Transverse colon (tissue), 4 donors: ENCODE data around the gene SESTD1. TPM values are rescaled to one million over a fixed set of nuclear protein-coding genes. Genes with fewer than 3 reads are reported as not detected.
"Not testable (repeated sequence)": the region's sequence is repeated elsewhere in the genome, so short reads cannot be mapped to it uniquely, and the experiment has no call there.

ENCODE experiments used
- DNase-seq: peaks from one replicate; pipeline ENCODE4 v3.0.0-alpha.2; 2019
- H3K27ac ChIP-seq, 4 donors: fragments of 200-600 bp; sonication (generic); 2 replicates each; pipeline ENCODE4 v1.5.1; 2016 to 2018; ENCODE audit warnings: inconsistent platforms in 4 of 4
- H3K27me3 ChIP-seq: fragments of 200-600 bp; sonication (generic); 2 replicates; pipeline ENCODE4 v1.5.1; 2017; ENCODE audit warnings: inconsistent platforms
- H3K36me3 ChIP-seq, 4 donors: fragments of 200-600 bp; sonication (generic); 2 replicates each; pipeline ENCODE4 v1.5.1; 2017 to 2019; ENCODE audit warnings: inconsistent platforms in 4 of 4
- H3K4me1 ChIP-seq, 4 donors: fragments of 200-600 bp; sonication (generic); 2 replicates each; pipeline ENCODE4 v1.5.1; 2017 to 2020; ENCODE audit warnings: inconsistent platforms in 4 of 4
- H3K4me3 ChIP-seq, 4 donors: fragments of 200-600 bp; sonication (generic); 1 replicate in 1 of 4; 2 replicates in 3 of 4; pipeline versions ENCODE4 v1.5.1 to v1.6.1; 2017 to 2019; ENCODE audit warnings: inconsistent platforms in 4 of 4
- H3K9me3 ChIP-seq, 2 donors: fragments of 200-600 bp; sonication (generic); 2 replicates each; pipeline ENCODE4 v1.5.1; 2017 to 2019; ENCODE audit warnings: inconsistent platforms in 2 of 2
- EP300 ChIP-seq: sonication (generic); formaldehyde crosslinking; IDR thresholded peaks from one replicate; pipeline ENCODE4 v1.6.1; 2017; ENCODE audit warnings: antibody characterized with exemption, low read depth
- POLR2A ChIP-seq: fragments of 450-650 bp; IDR thresholded peaks from one replicate; pipeline ENCODE4 v1.6.1; 2016; ENCODE audit warnings: antibody characterized with exemption, mild to moderate bottlenecking, moderate library complexity
- POLR2AphosphoS5 ChIP-seq, 3 donors: sonication (generic); formaldehyde crosslinking; IDR thresholded peaks; one replicate each; pipeline ENCODE4 v1.6.1; 2016; ENCODE audit warnings: antibody characterized with exemption in 3 of 3
- WGBS, 2 donors: methylation state at CpG; one replicate each; pipeline ENCODE4 v1.1.5; 2018; ENCODE audit warnings: low coverage in 1 of 2; 5-methylcytosine and 5-hydroxymethylcytosine counted together
- in situ Hi-C, 4 donors: fragments of 200-750 bp; cut with MboI; loops; one replicate each; pipeline versions ENCODE4 v1.15.0 to v1.15.1; 2017; ENCODE audit warnings: low sequenced_read_pairs in 3 of 4, low pct_ligation_motif_present in 1 of 4, low pct_unique_long_range_greater_than_20kb in 1 of 4
- intact Hi-C: fragments of 100-400 bp; cut with DNase I; formaldehyde crosslinking; loops from one replicate; pipeline ENCODE4 v1.15.1; 2023; ENCODE audit warnings: low total_unique reads
- total RNA-seq, 4 donors: library from RNA; depleted of rRNA; stranded (reverse); fragments of >200 nt; gene quantifications; one replicate each; pipeline ENCODE4 v1.1.0, GENCODE V29; 2016
- TF ChIP-seq, protein P1 (sequence below), 5 experiments: fragments of 200-600 bp in 3 of 5; fragments of 450-650 bp in 2 of 5; sonication (generic) in 3 of 5; IDR thresholded peaks; 1 replicate in 2 of 5; 2 replicates in 3 of 5; pipeline ENCODE4 v1.5.1; 2016 to 2017; ENCODE audit warnings: antibody characterized with exemption in 5 of 5, inconsistent platforms in 3 of 5, mild to moderate bottlenecking in 2 of 5, moderate library complexity in 1 of 5

Gene SESTD1
- total RNA-seq, 4 donors from 2014 or later, result 12.6 to 44.1 (median 22.3) TPM

DNA sequence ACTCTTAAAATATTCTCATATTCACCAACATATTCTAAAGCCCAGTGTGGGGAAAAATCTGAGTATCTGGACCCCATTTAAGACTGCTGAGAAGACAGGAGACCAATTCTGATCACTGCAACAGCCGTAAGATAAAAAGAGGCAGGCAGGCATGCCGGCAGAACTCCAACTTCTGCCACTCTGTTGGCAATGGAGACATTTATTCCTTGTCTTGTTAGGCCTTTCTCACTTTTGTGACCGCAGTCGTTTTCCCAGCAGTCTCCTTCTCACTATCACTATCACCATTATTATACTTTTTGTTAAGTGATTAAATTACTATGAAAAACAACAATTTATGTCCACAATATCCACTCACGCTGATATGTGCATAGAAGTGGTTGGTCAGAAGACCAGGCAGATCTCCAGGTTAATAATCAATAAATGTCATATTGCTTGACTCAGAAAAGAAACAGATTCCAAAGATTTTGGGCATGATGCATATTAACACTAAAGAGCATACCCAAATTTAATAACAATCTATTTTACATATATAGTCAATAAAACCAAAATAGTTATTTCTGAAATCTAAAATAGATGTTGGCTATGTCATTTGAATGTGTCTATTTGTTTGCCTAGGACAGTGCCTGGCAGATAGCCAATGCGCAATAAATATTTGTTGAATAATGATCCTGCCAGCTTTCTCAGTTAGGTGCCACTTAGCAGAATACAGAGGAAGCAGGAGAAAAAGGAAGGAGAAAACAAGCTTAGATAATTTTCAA, 38.2 kb downstream of the SESTD1 start:
- no peaks in the 10 kb centered on the region for H3K27me3 ChIP-seq
- intact Hi-C loops, result no loop called here
- in situ Hi-C loops, result loop anchor here in 1 of 4 donors (10.0 kb wide), 1 partner anchor 188 kb away; no protein-coding TSS in a partner anchor
- no peaks in the 10 kb centered on the region for H3K36me3 ChIP-seq
- no peak for DNase-seq
- H3K4me1 ChIP-seq, result peaks cover 0 to 17% (median 0%) of the 10 kb centered on the region in 4 donors
- 89 to 98% methylated on average over 6 of the region's 6 CpGs for WGBS, 2 donors
- no peak overlapping the region for H3K4me3 ChIP-seq
- H3K9me3 ChIP-seq, result no peaks in the 10 kb centered on the region
- H3K27ac ChIP-seq, result no peak overlapping the region
- TF ChIP-seq, protein P1, sequence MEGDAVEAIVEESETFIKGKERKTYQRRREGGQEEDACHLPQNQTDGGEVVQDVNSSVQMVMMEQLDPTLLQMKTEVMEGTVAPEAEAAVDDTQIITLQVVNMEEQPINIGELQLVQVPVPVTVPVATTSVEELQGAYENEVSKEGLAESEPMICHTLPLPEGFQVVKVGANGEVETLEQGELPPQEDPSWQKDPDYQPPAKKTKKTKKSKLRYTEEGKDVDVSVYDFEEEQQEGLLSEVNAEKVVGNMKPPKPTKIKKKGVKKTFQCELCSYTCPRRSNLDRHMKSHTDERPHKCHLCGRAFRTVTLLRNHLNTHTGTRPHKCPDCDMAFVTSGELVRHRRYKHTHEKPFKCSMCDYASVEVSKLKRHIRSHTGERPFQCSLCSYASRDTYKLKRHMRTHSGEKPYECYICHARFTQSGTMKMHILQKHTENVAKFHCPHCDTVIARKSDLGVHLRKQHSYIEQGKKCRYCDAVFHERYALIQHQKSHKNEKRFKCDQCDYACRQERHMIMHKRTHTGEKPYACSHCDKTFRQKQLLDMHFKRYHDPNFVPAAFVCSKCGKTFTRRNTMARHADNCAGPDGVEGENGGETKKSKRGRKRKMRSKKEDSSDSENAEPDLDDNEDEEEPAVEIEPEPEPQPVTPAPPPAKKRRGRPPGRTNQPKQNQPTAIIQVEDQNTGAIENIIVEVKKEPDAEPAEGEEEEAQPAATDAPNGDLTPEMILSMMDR (IDR thresholded peaks at IDR 0.05), result no peak
- TF ChIP-seq EP300, result no peak
- no peak for TF ChIP-seq POLR2A
- TF ChIP-seq POLR2AphosphoS5 (IDR thresholded peaks at IDR 0.05), result no peak

DNA sequence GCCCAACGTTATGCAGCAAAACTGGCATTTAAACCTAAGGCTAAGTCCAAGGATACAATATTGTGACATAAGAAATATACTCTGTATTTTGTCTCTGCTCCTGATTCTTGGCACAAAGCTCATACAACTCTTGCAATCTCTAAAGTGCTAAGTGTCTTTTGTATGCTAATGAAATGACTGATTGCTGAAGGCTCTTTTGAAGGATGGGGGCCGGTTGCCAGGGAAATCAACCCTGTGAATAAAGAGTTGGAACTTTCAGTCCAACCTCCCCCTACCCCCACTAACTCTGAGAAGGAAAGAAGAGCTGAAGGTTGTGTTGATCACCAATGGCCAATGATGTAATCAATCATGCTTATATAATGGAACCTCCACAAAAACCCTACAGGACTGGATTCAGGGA, 40.3 kb downstream of the SESTD1 start:
- Histone ChIP-seq H3K4me1 (peaks cover 0 to 19% (median 0%) of the 10 kb centered on the region in 4 donors), H3K4me3 (no peak overlapping the region), H3K9me3 (no peaks in the 10 kb centered on the region), H3K27ac (no peak overlapping the region), H3K27me3 (no peaks in the 10 kb centered on the region), H3K36me3 (no peaks in the 10 kb centered on the region)
- WGBS, 2 donors, result 68 to 69% methylated on average over 2 of the region's 2 CpGs
- in situ Hi-C loops (loop anchor here in 2 of 4 donors (10.0 to 25.0 kb wide), 2 partner anchors 188 to 190 kb away; no protein-coding TSS in a partner anchor), intact Hi-C loops (no loop called here)
- DNase-seq, result no peak
- TF ChIP-seq POLR2AphosphoS5 (IDR thresholded peaks at IDR 0.05), result no peak
- no peak for TF ChIP-seq EP300
- no peak for TF ChIP-seq POLR2A
- TF ChIP-seq, protein P1 (IDR thresholded peaks at IDR 0.05), result no peak

DNA sequence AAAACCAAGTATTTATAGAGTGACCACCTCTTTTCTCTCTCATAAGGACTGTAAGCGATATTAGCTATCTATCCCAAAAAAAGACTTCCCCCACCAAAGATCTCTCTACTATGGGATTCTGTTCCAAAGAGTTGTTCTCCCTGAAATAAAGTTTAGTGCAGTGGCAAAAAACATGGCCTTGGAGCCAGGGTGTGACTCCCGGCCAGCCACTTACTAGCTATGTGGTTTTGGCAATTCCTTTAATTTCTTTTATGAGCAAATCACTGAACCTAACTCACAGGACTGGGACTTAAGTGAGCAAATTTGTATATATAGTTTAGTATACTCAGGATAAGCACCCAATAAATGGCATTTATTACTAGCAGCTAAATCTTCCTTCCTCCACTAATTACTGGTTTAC, 42.6 kb downstream of the SESTD1 start:
- Histone ChIP-seq H3K27me3 (no peaks in the 10 kb centered on the region), H3K4me1 (peaks cover 0 to 27% (median 0%) of the 10 kb centered on the region in 4 donors), H3K9me3 (peaks cover 0 to 4% of the 10 kb centered on the region in 2 donors), H3K36me3 (no peaks in the 10 kb centered on the region), H3K4me3 (no peak overlapping the region), H3K27ac (no peak overlapping the region)
- intact Hi-C loops (no loop called here), in situ Hi-C loops (loop anchor here in 2 of 4 donors (10.0 to 25.0 kb wide), 2 partner anchors 190 to 193 kb away; no protein-coding TSS in a partner anchor)
- WGBS, 2 donors, result 73 to 80% methylated on average over 2 of the region's 2 CpGs
- TF ChIP-seq, protein P1 (IDR thresholded peaks at IDR 0.05), result no peak
- TF ChIP-seq EP300 (no peak), POLR2AphosphoS5 (IDR thresholded peaks at IDR 0.05) (no peak), POLR2A (no peak)
- no peak for DNase-seq

DNA sequence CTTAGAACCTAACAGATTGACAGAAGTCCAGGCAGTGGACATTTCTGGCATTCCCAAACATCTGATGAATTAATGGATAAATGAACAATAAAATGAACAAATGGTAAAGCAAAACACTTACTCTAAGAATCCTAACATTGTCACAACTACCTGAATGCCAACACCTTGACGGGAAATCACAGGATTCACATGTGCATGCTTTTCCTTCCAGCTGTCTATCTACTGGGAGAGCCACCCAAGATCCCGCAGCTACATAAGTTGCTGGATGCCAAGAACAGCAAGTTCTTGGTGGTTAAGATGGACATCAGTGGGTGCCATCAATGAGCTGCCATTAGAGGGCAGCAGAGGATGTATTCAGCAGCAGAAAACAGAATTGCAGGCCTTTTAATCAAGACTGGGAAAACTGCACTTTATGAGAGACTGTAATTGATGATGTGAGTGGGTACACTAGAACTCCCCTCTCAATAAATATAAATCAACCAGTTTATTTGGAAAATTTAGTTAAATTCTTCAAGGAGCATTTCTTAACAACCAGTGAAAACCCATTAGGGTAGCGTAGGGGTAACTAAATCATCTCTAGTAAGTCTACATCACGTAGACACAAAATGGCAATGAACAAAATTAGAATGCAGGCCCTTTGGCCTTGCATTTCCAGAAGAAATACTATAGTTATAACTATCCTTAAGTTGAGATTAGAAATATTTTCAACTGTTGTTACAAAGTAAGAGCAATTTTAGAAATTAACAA, 45.6 kb downstream of the SESTD1 start:
- intact Hi-C loops, result no loop called here
- DNase-seq, result peak; percentile 70
- TF ChIP-seq, protein P1 (IDR thresholded peaks at IDR 0.05), result peak; percentile 65 to 89 (median 78)
- no peak for TF ChIP-seq EP300
- H3K9me3 ChIP-seq, result peaks cover 0 to 4% of the 10 kb centered on the region in 2 donors
- in situ Hi-C loops, result loop anchor here in 1 of 4 donors (25.0 kb wide), 1 partner anchor 193 kb away; no protein-coding TSS in a partner anchor
- no peak overlapping the region for H3K4me3 ChIP-seq
- H3K27ac ChIP-seq, result no peak overlapping the region
- 55 to 86% methylated on average over 2 to 4 of the region's 4 CpGs for WGBS, 2 donors
- no peaks in the 10 kb centered on the region for H3K27me3 ChIP-seq
- peaks cover 0 to 17% (median 0%) of the 10 kb centered on the region in 4 donors for H3K4me1 ChIP-seq
- no peaks in the 10 kb centered on the region for H3K36me3 ChIP-seq

DNA sequence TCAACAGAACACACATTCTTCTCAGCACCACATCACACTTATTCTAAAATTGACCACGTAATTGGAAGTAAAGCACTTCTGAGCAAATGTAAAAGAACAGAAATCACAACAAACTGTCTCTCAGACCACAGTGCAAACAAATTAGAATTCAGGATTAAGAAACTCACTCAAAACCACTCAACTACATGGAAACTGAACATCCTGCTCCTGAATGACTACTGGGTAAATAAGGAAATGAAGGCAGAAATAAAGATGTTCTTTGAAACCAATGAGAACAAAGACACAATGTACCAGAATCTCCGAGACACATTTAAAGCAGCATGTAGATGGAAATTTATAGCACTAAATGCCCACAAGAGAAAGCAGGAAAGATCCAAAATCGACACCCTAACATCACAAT, 50.0 kb downstream of the SESTD1 start:
- H3K27ac ChIP-seq, H3K9me3 ChIP-seq, H3K27me3 ChIP-seq, DNase-seq, H3K36me3 ChIP-seq, H3K4me3 ChIP-seq, intact Hi-C loops: not testable (repeated sequence)
- H3K4me1 ChIP-seq, result peaks cover 0 to 10% (median 0%) of the 10 kb centered on the region in 4 donors
- in situ Hi-C loops, result loop anchor here in 1 of 4 donors (25.0 kb wide), 1 partner anchor 198 kb away; no protein-coding TSS in a partner anchor
- WGBS, 2 donors, result 89% methylated on average over 3 of the region's 3 CpGs; no CpG with 5 or more reads in 1 of the 2 donors
